Pancreas (tissue), 10 donors: ENCODE results near the gene MBIP. TPM values are rescaled to one million over a fixed set of nuclear protein-coding genes. Genes with fewer than 3 reads are reported as not detected.
A peak's percentile ranks its signal among the peaks of the same experiment; 100 is the strongest.

Source experiments
- ATAC-seq, 4 donors: fragments of 200-7000 bp; cut with Tn5 transposase; one replicate each; pipeline versions ENCODE4 v1.8.0 to v1.9.1; 2020; ENCODE audit warnings: mild to moderate bottlenecking in 4 of 4, moderate library complexity in 4 of 4
- DNase-seq, 6 donors: peaks; one replicate each; pipeline ENCODE4 v3.0.0-alpha.2; 2020
- FAIRE-seq: peaks from 2 replicates; lab custom pipeline; 2012; peaks lifted over from hg19 to GRCh38; lab: Jason Lieb, UNC
- H3K27ac ChIP-seq, 4 donors: fragments of 200-600 bp; sonication (generic); 1 replicate in 3 of 4; 2 replicates in 1 of 4; pipeline versions ENCODE4 v1.5.0 to v1.8.0; 2020
- H3K27me3 ChIP-seq, 4 donors: fragments of 200-600 bp; one replicate each; pipeline ENCODE4 v1.8.0; 2021
- H3K36me3 ChIP-seq, 3 donors: fragments of 200-600 bp; sonication (generic) in 1 of 3; one replicate each; pipeline versions ENCODE4 v1.5.0 to v1.8.0; 2020 to 2021
- H3K4me1 ChIP-seq, 3 donors: fragments of 200-600 bp; one replicate each; pipeline ENCODE4 v1.8.0; 2021
- H3K4me3 ChIP-seq, 4 donors: fragments of 200-600 bp; sonication (generic) in 2 of 4; one replicate each; pipeline versions ENCODE4 v1.5.0 to v1.8.0; 2020 to 2021
- H3K9me3 ChIP-seq, 4 donors: fragments of 200-600 bp; one replicate each; pipeline ENCODE4 v1.8.0; 2021
- CTCF ChIP-seq, 4 donors: fragments of 200-600 bp; sonication (generic) in 3 of 4; IDR thresholded peaks; one replicate each; pipeline versions ENCODE4 v1.5.0 to v1.8.0; 2021; ENCODE audit warnings: antibody characterized with exemption in 4 of 4
- WGBS, 2 donors: extraction: QIAGEN DNeasy Blood & Tissue Kit; methylation state at CpG; one replicate each; pipeline ENCODE4 v1.1.7; 2013; 5-methylcytosine and 5-hydroxymethylcytosine counted together
- intact Hi-C, 3 donors: fragments of 100-400 bp; cut with DNase I; formaldehyde crosslinking; loops; one replicate each; pipeline versions ENCODE4 v1.11.1 to v1.14.2; 2022
- polyA plus RNA-seq, 2 donors: library from polyadenylated mRNA; stranded (reverse); fragments of 200-250 nt; gene quantifications; one replicate each; pipeline ENCODE4 v1.2.3, GENCODE V29; 2013
- total RNA-seq, 6 donors: library from RNA; stranded (reverse); fragmentation: NEBNext Ultra II Directional in 4 of 6; extraction: Animal tissue kit (Norgen Biotek cat#: 25700) in 4 of 6; gene quantifications; one replicate each; pipeline versions ENCODE4 v1.2.1 to v1.2.4, GENCODE V29; 2021 to 2023
- donor health status: healthy with polysubstance abuse.
- donor health status: DM: no; HTN: no; CAD: no; lungs with moderate emphysema.
- donor health status: DM: no; HTN: no; CAD: no.
- donor health status: control.
- donor health status: control.
- donor health status: Bipolar disorder and iron deficiency.
- donor health status: DM: yes; HTN: yes; CAD: no.
- donor health status: DM: no; HTN: no; CAD: no.
- donor health status: DM: no; HTN: no; CAD: no.
- donor health status: DM: yes; HTN: yes; CAD: no.

The MBIP gene
- total and polyA plus RNA-seq, 8 donors: 6.0 to 15.0 (median 9.0) TPM

- no peak overlapping the region for H3K27ac ChIP-seq
- H3K9me3 ChIP-seq: no peaks in the 10 kb centered on the region
- no peaks in the 10 kb centered on the region for H3K4me1 ChIP-seq
Measured at GRCh38 chr14:36303960-36304359, 16.5 kb downstream of the MBIP start.

DNA sequence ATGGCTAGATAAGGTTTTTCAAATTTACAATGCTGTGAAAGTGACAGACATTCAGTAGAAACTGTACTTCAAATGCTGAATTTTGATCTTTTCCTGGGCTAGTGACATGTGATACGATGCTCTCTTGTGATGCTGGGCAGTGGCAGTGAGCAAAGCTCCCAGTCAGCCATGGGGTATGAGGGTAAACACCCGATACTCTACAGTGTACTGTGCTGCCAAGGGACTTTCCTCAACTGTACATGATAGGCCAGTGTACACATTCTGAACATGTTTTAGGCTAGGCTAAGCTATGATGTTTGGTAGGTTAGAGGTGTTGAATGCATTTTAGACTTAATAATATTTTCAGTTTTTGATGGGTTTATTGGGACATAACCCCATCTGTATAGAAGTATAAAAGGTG lies 17.6 kb downstream of the MBIP start:
- DNase-seq (no peak), FAIRE-seq (no peak), ATAC-seq (peak in 1 of 4 donors; percentile 70)
- WGBS, 2 donors: 94 to 100% methylated on average over 2 of the region's 2 CpGs
- intact Hi-C loops: no loop called here
- Histone ChIP-seq H3K27ac (no peak overlapping the region), H3K4me3 (no peak overlapping the region), H3K9me3 (no peaks in the 10 kb centered on the region), H3K36me3 (peaks cover 0 to 39% (median 3%) of the 10 kb centered on the region in 3 donors), H3K4me1 (no peaks in the 10 kb centered on the region), H3K27me3 (no peaks in the 10 kb centered on the region)
- TF ChIP-seq CTCF (IDR thresholded peaks at IDR 0.05): no peak

More at GRCh38 chr14:36303960-36304359, 16.5 kb downstream of the MBIP start:
- DNase-seq: no peak
- no peak for FAIRE-seq
- 68 to 70% methylated on average over 4 of the region's 4 CpGs for WGBS, 2 donors
- no peak overlapping the region for H3K4me3 ChIP-seq
- ATAC-seq: no peak
- intact Hi-C loops: no loop called here
- peaks cover 0 to 29% (median 3%) of the 10 kb centered on the region in 3 donors for H3K36me3 ChIP-seq
- no peak for TF ChIP-seq CTCF (IDR thresholded peaks at IDR 0.05)
- H3K27me3 ChIP-seq: no peaks in the 10 kb centered on the region

DNA sequence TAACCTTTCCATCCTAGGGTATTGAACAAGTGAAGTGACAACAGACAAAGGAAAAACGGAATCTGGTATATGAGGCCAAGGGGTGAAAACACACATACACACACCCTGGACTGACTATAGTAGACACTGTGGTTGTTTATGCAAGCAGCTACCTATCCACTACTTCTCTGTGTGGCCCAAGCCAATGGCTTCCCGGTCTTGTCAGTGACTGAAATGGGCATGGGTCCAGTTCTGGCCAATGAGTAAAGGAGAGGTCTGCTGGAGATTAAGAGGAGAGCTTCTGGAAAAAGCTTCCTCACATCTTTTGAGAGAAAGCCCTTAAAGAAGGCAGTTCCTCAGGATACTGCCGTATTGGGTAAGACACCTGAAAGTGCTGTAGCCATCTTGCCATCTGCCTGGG lies 19.3 kb downstream of the MBIP start:
- FAIRE-seq (no peak), ATAC-seq (peak in 2 of 4 donors; percentile 21 to 41), DNase-seq (peak in 1 of 6 donors; percentile 6)
- Histone ChIP-seq H3K4me3 (no peak overlapping the region), H3K36me3 (peaks cover 0 to 37% (median 3%) of the 10 kb centered on the region in 3 donors), H3K27me3 (no peaks in the 10 kb centered on the region), H3K4me1 (no peaks in the 10 kb centered on the region), H3K9me3 (no peaks in the 10 kb centered on the region), H3K27ac (no peak overlapping the region)
- WGBS, 2 donors: 79 to 81% methylated on average over 3 of the region's 3 CpGs
- intact Hi-C loops: no loop called here
- TF ChIP-seq CTCF (IDR thresholded peaks at IDR 0.05): no peak

DNA sequence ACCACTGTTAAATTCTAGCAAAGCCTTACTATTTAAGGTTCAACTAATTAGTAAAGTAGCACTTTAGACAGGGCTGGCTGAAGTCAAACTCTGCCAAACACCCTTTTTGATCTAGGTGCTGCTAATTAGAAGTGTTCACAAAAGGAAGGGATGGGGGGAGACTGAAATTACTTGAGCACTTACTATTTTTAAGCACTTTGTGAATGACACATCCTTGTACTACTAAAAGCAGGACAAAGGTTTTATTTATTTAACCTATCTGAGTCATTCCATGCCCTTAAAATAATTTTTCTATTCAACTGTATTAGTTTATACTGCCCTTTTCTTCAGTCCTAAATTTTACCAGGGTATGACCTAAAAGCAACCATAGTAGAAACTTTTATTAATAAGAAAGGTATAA lies 20.1 kb downstream of the MBIP start:
- intact Hi-C loops: no loop called here
- DNase-seq: no peak
- H3K9me3 ChIP-seq: no peaks in the 10 kb centered on the region
- TF ChIP-seq CTCF (IDR thresholded peaks at IDR 0.05): no peak
- peak in 1 of 4 donors; percentile 36 for ATAC-seq
- H3K27ac ChIP-seq: no peak overlapping the region
- H3K4me1 ChIP-seq: no peaks in the 10 kb centered on the region
- no peaks in the 10 kb centered on the region for H3K27me3 ChIP-seq
- peak; percentile 26 for FAIRE-seq
- peaks cover 0 to 29% (median 0%) of the 10 kb centered on the region in 3 donors for H3K36me3 ChIP-seq
- H3K4me3 ChIP-seq: no peak overlapping the region

DNA sequence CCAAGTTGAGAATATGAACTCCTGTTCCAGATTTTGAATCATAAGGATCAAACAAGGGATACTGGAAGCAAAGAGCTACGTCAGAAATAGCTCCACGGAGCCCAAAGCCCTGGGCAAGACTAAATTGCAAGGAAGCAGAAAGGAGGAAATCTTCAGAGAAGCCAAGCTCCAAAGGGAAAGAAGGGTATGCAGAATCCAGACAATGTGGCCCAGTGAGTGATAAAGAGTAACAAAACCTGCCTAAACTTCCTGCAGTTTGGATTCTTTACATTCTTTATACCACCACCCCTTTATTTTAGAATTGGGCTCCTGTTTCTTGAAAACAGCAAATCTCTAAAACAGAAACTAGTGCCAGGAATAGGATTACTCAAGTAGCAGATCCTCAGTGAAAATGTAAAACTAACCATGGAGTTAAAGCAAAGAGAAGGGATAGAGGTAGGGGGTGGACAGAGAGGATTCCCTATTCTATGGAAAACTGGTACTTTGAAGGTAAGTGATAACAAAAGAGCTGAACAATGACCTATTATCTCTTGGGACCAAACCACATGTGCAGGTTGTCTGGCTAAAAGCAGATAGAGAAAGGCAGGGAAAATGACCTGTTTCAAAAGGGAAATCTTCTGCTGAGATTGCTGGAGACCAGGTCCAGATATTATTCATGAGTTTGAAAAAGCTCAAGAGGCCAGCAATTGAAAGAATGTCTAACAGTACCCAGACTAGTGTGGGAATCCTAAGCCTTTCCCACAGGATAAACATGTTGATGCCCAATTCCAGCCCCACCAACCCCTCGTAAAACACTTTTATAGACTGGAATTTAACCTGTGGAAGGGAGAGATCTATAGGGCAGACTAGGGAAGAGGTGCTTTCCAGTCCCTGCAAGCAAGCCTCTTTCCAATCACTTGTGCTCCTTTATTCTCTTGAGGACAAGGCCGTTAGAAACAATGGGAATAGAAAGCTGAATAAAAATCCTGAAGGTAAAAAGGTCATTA lies 24.5 kb downstream of the MBIP start:
- Histone ChIP-seq H3K36me3 (peaks cover 0 to 26% (median 0%) of the 10 kb centered on the region in 3 donors), H3K27ac (no peak overlapping the region), H3K4me3 (no peak overlapping the region), H3K4me1 (no peaks in the 10 kb centered on the region), H3K9me3 (no peaks in the 10 kb centered on the region), H3K27me3 (no peaks in the 10 kb centered on the region)
- WGBS, 2 donors: 55 to 63% methylated on average over 4 of the region's 4 CpGs
- TF ChIP-seq CTCF (IDR thresholded peaks at IDR 0.05): no peak
- intact Hi-C loops: no loop called here
- ATAC-seq (no peak), FAIRE-seq (no peak), DNase-seq (no peak)
